IgD-negative memory B cell (primary cell): ENCODE results near the gene HIPK3. TPM values are rescaled to one million over a fixed set of nuclear protein-coding genes. Genes with fewer than 3 reads are reported as not detected.
A peak's percentile ranks its signal among the peaks of the same experiment; 100 is the strongest.

Experiments
- H3K27ac Mint-ChIP-seq, 3 donors: one replicate each; pipeline ENCODE4 v1.8.0; 2020 to 2022; ENCODE audit warnings: mild to moderate bottlenecking in 3 of 3, mixed read lengths in 3 of 3, moderate library complexity in 1 of 3
- H3K27me3 Mint-ChIP-seq: one replicate; pipeline ENCODE4 v1.8.0; 2021; ENCODE audit warnings: mixed read lengths
- H3K36me3 Mint-ChIP-seq: one replicate; pipeline ENCODE4 v1.8.0; 2020; ENCODE audit warnings: mild to moderate bottlenecking, mixed read lengths
- H3K4me1 Mint-ChIP-seq, 3 donors: one replicate each; pipeline ENCODE4 v1.8.0; 2020 to 2022; ENCODE audit warnings: mixed read lengths in 3 of 3, mild to moderate bottlenecking in 1 of 3
- H3K4me3 Mint-ChIP-seq, 4 donors: one replicate each; pipeline ENCODE4 v1.8.0; 2020 to 2022; ENCODE audit warnings: mild to moderate bottlenecking in 4 of 4, mixed read lengths in 4 of 4, moderate library complexity in 3 of 4
- H3K9me3 Mint-ChIP-seq, 3 donors: one replicate each; pipeline ENCODE4 v1.8.0; 2020 to 2021; ENCODE audit warnings: mixed read lengths in 3 of 3, mild to moderate bottlenecking in 1 of 3
- polyA plus RNA-seq: library from polyadenylated mRNA; unstranded; fragments of 300-500 nt; fragmentation: Illumina TruSeq; gene quantifications from one replicate; pipeline ENCODE4 v1.2.3, GENCODE V29; 2021

The HIPK3 gene
- polyA plus RNA-seq, 1 donor from 2014 or later, result 26.9 TPM

GRCh38 chr11:33394431-33395109 is 137.4 kb downstream of the HIPK3 start:
- Mint-ChIP-seq H3K4me1 (peaks cover 2 to 3% (median 2%) of the 10 kb centered on the region in 3 donors), H3K4me3 (no peak overlapping the region), H3K36me3 (no peaks in the 10 kb centered on the region), H3K27me3 (no peaks in the 10 kb centered on the region), H3K27ac (no peak overlapping the region), H3K9me3 (no peaks in the 10 kb centered on the region)

- no peaks in the 10 kb centered on the region for H3K36me3 Mint-ChIP-seq
- no peak overlapping the region for H3K27ac Mint-ChIP-seq
- no peaks in the 10 kb centered on the region for H3K9me3 Mint-ChIP-seq
- no peaks in the 10 kb centered on the region for H3K4me1 Mint-ChIP-seq
- no peak overlapping the region for H3K4me3 Mint-ChIP-seq
- H3K27me3 Mint-ChIP-seq, result no peaks in the 10 kb centered on the region
These were observed 139.2 kb downstream of the HIPK3 start for GRCh38 chr11:33396361-33396760.

GRCh38 chr11:33399421-33399820 is 142.2 kb downstream of the HIPK3 start:
- Mint-ChIP-seq H3K36me3 (peaks cover 2% of the 10 kb centered on the region), H3K27me3 (peaks cover 6% of the 10 kb centered on the region), H3K9me3 (no peaks in the 10 kb centered on the region), H3K4me3 (no peak overlapping the region), H3K27ac (no peak overlapping the region), H3K4me1 (no peaks in the 10 kb centered on the region)

GRCh38 chr11:33402066-33402465 is 144.9 kb downstream of the HIPK3 start:
- Mint-ChIP-seq H3K27ac (peak overlapping the region in 1 of 3 donors; percentile 10), H3K27me3 (peaks cover 6% of the 10 kb centered on the region), H3K36me3 (peaks cover 2% of the 10 kb centered on the region), H3K4me1 (no peaks in the 10 kb centered on the region), H3K9me3 (no peaks in the 10 kb centered on the region), H3K4me3 (no peak overlapping the region)

GRCh38 chr11:33403344-33403743 is 146.2 kb downstream of the HIPK3 start:
- no peaks in the 10 kb centered on the region for H3K9me3 Mint-ChIP-seq
- peaks cover 6% of the 10 kb centered on the region for H3K27me3 Mint-ChIP-seq
- H3K36me3 Mint-ChIP-seq, result peaks cover 2% of the 10 kb centered on the region
- no peak overlapping the region for H3K4me3 Mint-ChIP-seq
- H3K4me1 Mint-ChIP-seq, result no peaks in the 10 kb centered on the region
- H3K27ac Mint-ChIP-seq, result peak overlapping the region in 1 of 3 donors; percentile 28

- Mint-ChIP-seq H3K4me1 (no peaks in the 10 kb centered on the region), H3K27me3 (peaks cover 9% of the 10 kb centered on the region), H3K4me3 (no peak overlapping the region), H3K36me3 (peaks cover 2% of the 10 kb centered on the region), H3K27ac (no peak overlapping the region), H3K9me3 (no peaks in the 10 kb centered on the region)
These were observed 148.8 kb downstream of the HIPK3 start for GRCh38 chr11:33405834-33406602.

Other genes with a start within 250 kb of the HIPK3 start
- gene DEPDC7, start 241.5 kb upstream of the HIPK3 start, polyA plus RNA-seq, result not detected
- gene TCP11L1, start 217.8 kb upstream of the HIPK3 start, polyA plus RNA-seq, result 6.6 TPM
- 10.9 TPM for gene CSTF3, start 95.9 kb upstream of the HIPK3 start, polyA plus RNA-seq
- gene KIAA1549L, start 118.7 kb downstream of the HIPK3 start, polyA plus RNA-seq, result not detected